GM12878 (cell line): ENCODE data around the gene MFGE8. TPM values are rescaled to one million over a fixed set of nuclear protein-coding genes. Genes with fewer than 3 reads are reported as not detected.

Experiments
- ATAC-seq: fragments of 200-7000 bp; cut with Tn5 transposase; 3 replicates; pipeline ENCODE4 v1.9.1; 2020; ENCODE audit warnings: mild to moderate bottlenecking, moderate library complexity
- BruUV-seq: library from RNA; stranded (reverse); fragments of 400-500 nt; replicated peaks from 2 replicates; lab custom pipeline; 2021; lab: Mats Ljungman, UMichigan
- CTCF ChIA-PET: fragments of 300-600 bp; sonication (Branson Sonifier 250); formaldehyde crosslinking; extraction: SDS; loops from one replicate; lab custom pipeline; 2021; ENCODE audit warnings: inconsistent platforms; lab: Yijun Ruan, JAX
- POLR2A ChIA-PET: fragments of 350-600 bp; formaldehyde crosslinking; extraction: SDS; loops from one replicate; lab custom pipeline; 2021; ENCODE audit warnings: inconsistent platforms; lab: Charles Lee
- RAD21 ChIA-PET: fragments of 300-600 bp; sonication (Branson Sonifier 250); formaldehyde crosslinking; loops from one replicate; lab custom pipeline; 2023; ENCODE audit warnings: antibody characterized with exemption; ENCODE audit not compliant: unreplicated experiment; lab: Charles Lee
- SMC1A ChIA-PET: fragments of 300-600 bp; sonication (Branson Sonifier 250); formaldehyde crosslinking; loops from one replicate; lab custom pipeline; 2023; ENCODE audit not compliant: unreplicated experiment, uncharacterized antibody; lab: Charles Lee
- DNase-seq: peaks from one replicate; pipeline ENCODE4 v3.0.0-alpha.2; 2011; ENCODE audit warnings: low read depth, low spot score
- FAIRE-seq: peaks from 3 replicates; lab custom pipeline; 2011; peaks lifted over from hg19 to GRCh38; lab: Jason Lieb, UNC
- H2AFZ ChIP-seq: 2 replicates; pipeline ENCODE4 v1.6.0; 2011; ENCODE audit warnings: low read depth, low read length, control low read depth; ENCODE audit not compliant: control insufficient read depth
- H3K27ac ChIP-seq: 2 replicates; pipeline ENCODE4 v1.5.1; 2011; ENCODE audit warnings: control low read depth; ENCODE audit not compliant: control insufficient read depth, insufficient read depth
- H3K27me3 ChIP-seq, 2 experiments: replicated peaks in 1 of 2; 2 replicates each; pipeline versions ENCODE4 v1.6.0 to v1.6.1; 2011; ENCODE audit warnings: low read length in 1 of 2; ENCODE audit not compliant: control insufficient read depth in 2 of 2, insufficient read depth in 2 of 2
- H3K36me3 ChIP-seq, 2 experiments: 2 replicates each; pipeline ENCODE4 v1.5.1; 2011; ENCODE audit warnings: low read length in 1 of 2; ENCODE audit not compliant: control insufficient read depth in 2 of 2, insufficient read depth in 2 of 2
- H3K4me1 ChIP-seq: 2 replicates; pipeline ENCODE4 v1.6.1; 2011; ENCODE audit warnings: mild to moderate bottlenecking, low read length, moderate library complexity, mixed read lengths; ENCODE audit not compliant: control insufficient read depth, insufficient read depth
- H3K4me2 ChIP-seq: 2 replicates; pipeline ENCODE4 v1.6.0; 2011; ENCODE audit warnings: control low read depth; ENCODE audit not compliant: control insufficient read depth, insufficient read depth
- H3K4me3 ChIP-seq: fragments of 200-600 bp; sonication (generic); 2 replicates; pipeline ENCODE4 v1.5.1; 2016
- H3K79me2 ChIP-seq: 2 replicates; pipeline ENCODE4 v1.6.0; 2011; ENCODE audit warnings: low read length; ENCODE audit not compliant: control insufficient read depth, insufficient read depth
- H3K9ac ChIP-seq: 2 replicates; pipeline ENCODE4 v1.8.0; 2011; ENCODE audit warnings: low read length, control low read depth, mixed read lengths; ENCODE audit not compliant: control insufficient read depth, insufficient read depth
- H3K9me3 ChIP-seq: replicated peaks from 3 replicates; pipeline ENCODE4 v1.5.1; 2011; ENCODE audit warnings: mild to moderate bottlenecking, low read length; ENCODE audit not compliant: control insufficient read depth, insufficient read depth
- H4K20me1 ChIP-seq: 2 replicates; pipeline ENCODE4 v1.6.0; 2011; ENCODE audit not compliant: control insufficient read depth, insufficient read depth
- FOXM1 ChIP-seq: IDR thresholded peaks from 2 replicates; pipeline ENCODE4 v1.6.1; 2012; ENCODE audit warnings: low read depth, mild to moderate bottlenecking, inconsistent platforms, low read length, moderate library complexity
- NR2C2 ChIP-seq: IDR thresholded peaks from 2 replicates; pipeline ENCODE4 v1.6.1; 2011; ENCODE audit warnings: borderline replicate concordance, low read depth; ENCODE audit not compliant: control insufficient read depth, insufficient read length
- SMARCA5 ChIP-seq: fragments of 450-650 bp; IDR thresholded peaks from 2 replicates; pipeline ENCODE4 v1.6.1; 2017; ENCODE audit warnings: mild to moderate bottlenecking
- WRNIP1 ChIP-seq: IDR thresholded peaks from 2 replicates; pipeline ENCODE4 v1.6.1; 2011; ENCODE audit warnings: low read depth, low read length, improper control_type of control experiment, borderline replicate concordance
- WGBS: methylation state at CpG from one replicate; pipeline ENCODE4 v1.1.6; 2016; ENCODE audit warnings: low lambda C conversion rate; ENCODE audit not compliant: insufficient replicate concordance, insufficient coverage; ENCODE audit errors: missing lambda C conversion rate; 5-methylcytosine and 5-hydroxymethylcytosine counted together
- in situ Hi-C: fragments of 300-500 bp; cut with MboI; formaldehyde crosslinking; loops from 9 replicates; pipeline ENCODE4 v1.14.3; 2018; ENCODE audit warnings: mixed read lengths
- intact Hi-C: fragments of 100-400 bp; cut with micrococcal nuclease; formaldehyde crosslinking; loops from one replicate; pipeline ENCODE4 v1.14.2; 2022; ENCODE audit not compliant: unreplicated experiment
- polyA plus RNA-seq, 11 experiments: library from polyadenylated mRNA; depleted of rRNA in 4 of 11; unstranded in 6 of 11; stranded (reverse) in 5 of 11; fragments of >200 nt; fragmentation: Nextera tagmentation in 4 of 11; fragmentation: Illumina TruSeq in 1 of 11; extraction: Ambion mirVana in 4 of 11; extraction: Trizol in 1 of 11; gene quantifications; 1 replicate in 1 of 11; 2 replicates in 10 of 11; pipeline versions ENCODE4 v1.2.1 to v1.2.3, GENCODE V29; 2011 to 2016; ENCODE audit warnings: inconsistent platforms in 2 of 11, missing spikeins in 2 of 11, low read depth in 1 of 11
- total RNA-seq, 4 experiments: library from RNA; depleted of rRNA in 3 of 4; stranded (reverse); fragments of >200 nt in 3 of 4; fragmentation: Illumina TruSeq in 1 of 4; extraction: Trizol in 1 of 4; gene quantifications; 2 replicates each; pipeline versions ENCODE4 v1.2.1 to v1.2.3, GENCODE V29; 2013 to 2021

Gene MFGE8
- total and polyA plus RNA-seq, 10 of the 15 experiments (the other 5 are each of a cell fraction or from before 2014, with no cell fraction given): 0.81 to 5.9 (median 1.0) TPM; not detected in 2

DNA sequence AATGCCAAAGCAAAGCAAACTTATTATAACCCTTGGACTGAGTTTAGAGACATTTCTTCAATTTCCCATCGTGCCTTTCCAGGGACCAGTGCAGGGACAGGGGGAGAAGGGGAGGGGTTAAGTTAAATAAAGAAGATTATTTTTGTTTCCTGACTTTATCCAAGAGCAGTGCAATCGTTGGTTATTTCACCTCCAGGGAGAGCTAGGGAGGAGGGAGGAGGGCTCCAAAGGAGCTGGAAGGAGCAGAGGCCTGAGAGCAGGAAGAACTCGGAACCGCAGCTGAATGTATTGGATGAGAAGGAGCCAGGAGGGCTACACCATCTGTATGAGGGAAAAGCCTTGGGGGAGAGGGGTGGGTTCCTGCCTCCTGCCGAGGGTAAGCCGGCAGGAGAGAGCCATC, 38.5 kb downstream of the MFGE8 start:
- no peaks in the 10 kb centered on the region for H3K4me1 ChIP-seq
- CTCF ChIA-PET: no interaction called here
- no peaks in the 10 kb centered on the region for H4K20me1 ChIP-seq
- RAD21 ChIA-PET: no interaction called here
- no peak overlapping the region for H3K4me2 ChIP-seq
- intact Hi-C loops: no loop called here
- FAIRE-seq (no peak), ATAC-seq (no peak), DNase-seq (no peak)
- no peaks in the 10 kb centered on the region for H3K9me3 ChIP-seq
- POLR2A ChIA-PET: no interaction called here
- no peak overlapping the region for H2AFZ ChIP-seq
- no peaks in the 10 kb centered on the region for H3K36me3 ChIP-seq
- H3K9ac ChIP-seq: no peak overlapping the region
- H3K27ac ChIP-seq: no peak overlapping the region
- H3K4me3 ChIP-seq: no peak overlapping the region
- H3K27me3 ChIP-seq: no peaks in the 10 kb centered on the region
- in situ Hi-C loops: no loop called here
- no peaks in the 10 kb centered on the region for H3K79me2 ChIP-seq
- 55% methylated on average over 6 of the region's 6 CpGs for WGBS
- no peak for TF ChIP-seq WRNIP1
- TF ChIP-seq FOXM1: no peak
- no peak for TF ChIP-seq SMARCA5
- SMC1A ChIA-PET: no interaction called here
- BruUV-seq: no TSS peak

DNA sequence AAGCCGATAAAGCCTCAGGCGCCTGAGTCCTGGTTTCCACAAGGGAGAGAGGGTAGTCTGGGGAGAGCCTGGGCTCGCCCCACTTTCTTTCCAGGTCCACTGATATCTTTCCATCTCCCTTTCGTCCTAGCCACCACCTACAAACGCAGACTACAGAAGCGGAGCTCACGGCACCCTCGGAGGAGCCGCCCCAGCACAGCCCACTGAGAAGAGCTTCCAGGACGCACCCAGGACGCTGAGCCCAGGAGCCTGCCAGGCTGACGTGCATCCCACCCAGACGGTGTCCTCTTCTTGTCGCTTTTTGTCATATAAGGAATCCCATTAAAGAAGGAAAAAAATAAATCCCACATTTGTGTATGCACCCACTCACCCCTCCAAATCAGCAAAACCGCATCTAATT, 38.9 kb downstream of the MFGE8 start:
- H3K79me2 ChIP-seq: no peaks in the 10 kb centered on the region
- no peak for TF ChIP-seq NR2C2
- TF ChIP-seq, all 136 proteins: peak for 0
- POLR2A ChIA-PET: no interaction called here
- Histone ChIP-seq H3K9ac (no peak overlapping the region), H3K4me3 (no peak overlapping the region), H3K36me3 (no peaks in the 10 kb centered on the region), H3K4me2 (no peak overlapping the region), H3K27me3 (no peaks in the 10 kb centered on the region), H2AFZ (no peak overlapping the region), H3K4me1 (no peaks in the 10 kb centered on the region), H3K9me3 (no peaks in the 10 kb centered on the region), H4K20me1 (no peaks in the 10 kb centered on the region), H3K27ac (no peak overlapping the region)
- RAD21 ChIA-PET: no interaction called here
- no peak for FAIRE-seq
- 46% methylated on average over 15 of the region's 15 CpGs for WGBS
- intact Hi-C loops: no loop called here
- SMC1A ChIA-PET: no interaction called here
- no peak for DNase-seq
- BruUV-seq: no TSS peak
- CTCF ChIA-PET: no interaction called here
- in situ Hi-C loops: no loop called here
- no peak for ATAC-seq
